ENCODE results near the gene ZNF428. TPM values are rescaled to one million over a fixed set of nuclear protein-coding genes. Genes with fewer than 3 reads are reported as not detected.
"Not testable (repeated sequence)": the region's sequence is repeated elsewhere in the genome, so short reads cannot be mapped to it uniquely, and the experiment has no call there.

The ZNF428 gene
- total and polyA plus RNA-seq, 9 donors = 11.6 to 69.0 (median 43.1) TPM

DNA sequence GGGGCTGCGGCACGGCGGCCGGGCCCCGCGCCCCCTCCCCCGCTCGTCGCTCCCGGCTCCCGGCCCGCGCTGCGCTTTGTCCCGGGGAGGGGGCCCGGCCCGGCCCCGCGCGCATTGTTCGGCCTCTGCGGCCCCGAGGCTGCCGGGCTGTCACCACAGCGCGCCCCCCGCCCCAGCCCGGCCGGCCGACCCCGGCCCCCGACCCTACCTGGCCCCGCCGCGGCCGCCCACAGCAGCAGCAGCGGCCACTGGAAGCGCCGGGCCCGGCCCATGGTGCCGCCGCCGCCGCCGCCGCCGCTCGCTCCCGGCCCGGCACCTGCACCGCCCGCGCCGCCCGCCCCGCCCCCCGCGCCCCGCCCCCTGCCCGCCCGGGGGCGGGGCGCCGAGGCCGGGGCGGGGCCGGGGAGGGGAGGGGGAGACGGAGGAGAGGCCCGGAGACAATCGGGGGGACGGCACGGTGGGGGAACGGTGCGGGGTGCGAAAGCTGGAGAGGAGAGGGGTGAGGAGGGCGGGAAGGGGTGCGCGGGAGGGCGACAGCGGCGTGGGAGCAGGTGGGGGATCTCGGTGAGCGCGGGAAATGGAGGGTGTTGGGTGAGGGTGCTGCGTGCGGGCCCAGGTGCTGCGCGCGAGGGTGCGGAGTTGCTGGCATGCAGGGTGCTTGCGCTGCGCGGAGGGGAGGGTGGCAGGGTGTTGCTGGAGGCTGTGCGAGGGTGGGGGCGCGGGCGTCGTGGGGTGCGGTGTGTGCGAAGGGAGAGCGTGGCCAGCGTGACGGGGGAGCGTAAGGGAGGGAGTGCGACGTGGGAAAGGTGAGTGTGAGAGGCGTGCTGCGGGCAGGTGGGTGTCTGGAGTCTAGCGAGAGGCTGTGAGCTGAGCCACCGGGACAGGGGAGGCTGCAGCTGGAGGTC, 20.3 kb upstream of the ZNF428 start, which contains the start of gene CADM4:
Gene CADM4, minus strand, starts transcription at position 332 of the 905 bp plus-strand sequence. Its CDS starts 60 bp downstream, at position 272.
- peak; percentile 37 to 65 (median 50) for DNase-seq
- intact Hi-C loops (cut with DNase I) = no loop called here
- peak within 1 kb of the TSS in 1 of 2 donors; percentile 69 for H3K27ac ChIP-seq

DNA sequence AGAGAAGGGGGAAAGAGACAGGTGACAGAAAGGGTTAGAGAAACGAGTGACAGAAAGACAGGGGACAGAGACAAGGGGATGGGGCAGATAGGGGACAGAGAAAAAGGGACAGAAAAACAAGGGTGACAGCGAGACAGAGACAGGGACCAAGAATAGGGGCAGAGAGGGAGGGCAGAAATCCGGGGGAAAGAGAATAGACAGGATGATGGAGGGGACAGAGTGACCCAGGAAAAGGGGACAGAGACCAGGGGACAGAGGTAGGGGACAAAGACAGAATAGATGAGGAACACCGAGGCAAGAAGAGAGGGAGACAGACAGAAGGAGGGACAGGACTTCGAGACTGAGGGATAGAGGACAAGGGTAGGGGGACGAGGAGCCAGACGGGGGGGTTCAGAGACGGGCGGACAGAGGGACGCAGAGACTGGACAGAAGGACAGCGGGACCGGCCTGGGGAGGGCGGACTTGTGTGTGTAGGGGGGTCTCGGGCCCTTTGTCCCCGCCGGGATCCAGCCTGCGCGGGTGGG, 19.6 kb upstream of the ZNF428 start:
- no peak for TF ChIP-seq POLR2A (IDR thresholded peaks at IDR 0.05)
- TF ChIP-seq, protein P1, sequence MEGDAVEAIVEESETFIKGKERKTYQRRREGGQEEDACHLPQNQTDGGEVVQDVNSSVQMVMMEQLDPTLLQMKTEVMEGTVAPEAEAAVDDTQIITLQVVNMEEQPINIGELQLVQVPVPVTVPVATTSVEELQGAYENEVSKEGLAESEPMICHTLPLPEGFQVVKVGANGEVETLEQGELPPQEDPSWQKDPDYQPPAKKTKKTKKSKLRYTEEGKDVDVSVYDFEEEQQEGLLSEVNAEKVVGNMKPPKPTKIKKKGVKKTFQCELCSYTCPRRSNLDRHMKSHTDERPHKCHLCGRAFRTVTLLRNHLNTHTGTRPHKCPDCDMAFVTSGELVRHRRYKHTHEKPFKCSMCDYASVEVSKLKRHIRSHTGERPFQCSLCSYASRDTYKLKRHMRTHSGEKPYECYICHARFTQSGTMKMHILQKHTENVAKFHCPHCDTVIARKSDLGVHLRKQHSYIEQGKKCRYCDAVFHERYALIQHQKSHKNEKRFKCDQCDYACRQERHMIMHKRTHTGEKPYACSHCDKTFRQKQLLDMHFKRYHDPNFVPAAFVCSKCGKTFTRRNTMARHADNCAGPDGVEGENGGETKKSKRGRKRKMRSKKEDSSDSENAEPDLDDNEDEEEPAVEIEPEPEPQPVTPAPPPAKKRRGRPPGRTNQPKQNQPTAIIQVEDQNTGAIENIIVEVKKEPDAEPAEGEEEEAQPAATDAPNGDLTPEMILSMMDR (IDR thresholded peaks at IDR 0.05) = no peak
- no peak for TF ChIP-seq EP300 (IDR thresholded peaks at IDR 0.05)
- H3K27me3 ChIP-seq = no peaks in the 10 kb centered on the region
- WGBS, 3 donors = 10 to 15% (median 14%) methylated on average over 15 to 18 of the region's 18 CpGs
- intact Hi-C loops (cut with DNase I) = no loop called here
- DNase-seq = no peak
- H3K27ac ChIP-seq = peak overlapping the region in 1 of 2 donors; percentile 69
- peak overlapping the region; percentile 61 for H3K4me3 ChIP-seq
- H3K4me1 ChIP-seq (ENCODE audit: insufficient read depth) = peaks cover 6% of the 10 kb centered on the region
- H3K36me3 ChIP-seq = no peaks in the 10 kb centered on the region
- no peaks in the 10 kb centered on the region for H3K9me3 ChIP-seq

More for the DNA sequence above, 20.3 kb upstream of the ZNF428 start, which contains the start of gene CADM4:
- Histone ChIP-seq H3K4me3 (peak within 1 kb of the TSS; percentile 61), H3K4me1 (ENCODE audit: insufficient read depth) (peaks cover 6% of the 10 kb centered on the region), H3K9me3 (no peaks in the 10 kb centered on the region), H3K27me3 (no peaks in the 10 kb centered on the region), H3K36me3 (no peaks in the 10 kb centered on the region)
- TF ChIP-seq POLR2A (IDR thresholded peaks at IDR 0.05) (no peak), EP300 (IDR thresholded peaks at IDR 0.05) (no peak)
- TF ChIP-seq, protein P1 (IDR thresholded peaks at IDR 0.05) = no peak
- WGBS, 3 donors = 0 to 1% (median 1%) methylated on average over 54 to 109 of the region's 110 CpGs

- Histone ChIP-seq H3K4me3 (no peak overlapping the region), H3K27me3 (no peaks in the 10 kb centered on the region), H3K9me3 (no peaks in the 10 kb centered on the region), H3K4me1 (ENCODE audit: insufficient read depth) (peaks cover 6% of the 10 kb centered on the region), H3K36me3 (no peaks in the 10 kb centered on the region), H3K27ac (no peak overlapping the region)
- WGBS, 3 donors = 66 to 80% (median 77%) methylated on average over 13 of the region's 13 CpGs
- TF ChIP-seq, protein P1 (IDR thresholded peaks at IDR 0.05) = no peak
- no peak for TF ChIP-seq EP300 (IDR thresholded peaks at IDR 0.05)
- no peak for TF ChIP-seq POLR2A (IDR thresholded peaks at IDR 0.05)
- no peak for DNase-seq
- intact Hi-C loops (cut with DNase I) = no loop called here
Observed at GRCh38 chr19:43638214-43638994, 19.0 kb upstream of the ZNF428 start.

DNA sequence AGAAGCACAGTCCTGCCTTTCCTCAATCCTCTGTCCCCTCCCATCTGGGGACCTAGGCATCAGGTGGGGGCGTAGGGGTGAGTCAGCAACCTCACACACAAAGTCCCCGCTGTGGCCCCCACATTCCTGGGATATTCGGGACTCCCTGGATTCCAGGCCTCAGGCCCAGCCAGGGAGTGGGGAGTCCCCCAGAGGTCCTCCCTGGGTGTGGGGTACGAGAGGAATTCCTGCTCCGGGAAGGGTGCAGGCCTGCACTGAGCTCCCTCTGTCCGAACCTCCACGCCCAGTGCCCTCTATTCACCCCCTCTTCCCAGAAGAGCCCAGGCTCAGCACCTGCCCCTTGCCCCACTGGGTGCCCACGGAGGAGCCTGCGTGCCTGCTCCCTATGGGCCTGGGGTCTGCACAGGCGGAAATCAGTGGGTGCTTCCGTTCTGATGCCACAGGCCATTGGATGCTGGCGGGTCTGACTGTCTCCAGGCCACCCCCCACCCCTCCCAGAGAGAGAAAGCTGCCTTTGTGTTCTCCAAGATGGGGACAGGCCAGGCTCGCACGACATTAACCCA, 16.8 kb upstream of the ZNF428 start:
- no peaks in the 10 kb centered on the region for H3K27me3 ChIP-seq
- 78 to 82% (median 78%) methylated on average over 14 of the region's 14 CpGs for WGBS, 3 donors
- TF ChIP-seq EP300 (IDR thresholded peaks at IDR 0.05) (no peak), POLR2A (IDR thresholded peaks at IDR 0.05) (no peak)
- TF ChIP-seq, protein P1 (IDR thresholded peaks at IDR 0.05) = no peak
- intact Hi-C loops (cut with DNase I) = no loop called here
- H3K4me1 ChIP-seq (ENCODE audit: insufficient read depth) = peaks cover 6% of the 10 kb centered on the region
- no peaks in the 10 kb centered on the region for H3K36me3 ChIP-seq
- DNase-seq = no peak
- no peak overlapping the region for H3K27ac ChIP-seq
- no peaks in the 10 kb centered on the region for H3K9me3 ChIP-seq
- no peak overlapping the region for H3K4me3 ChIP-seq

GRCh38 chr19:43635561-43635940, 16.1 kb upstream of the ZNF428 start:
- H3K4me3 ChIP-seq; H3K4me1 ChIP-seq (ENCODE audit: insufficient read depth); H3K36me3 ChIP-seq; H3K9me3 ChIP-seq; intact Hi-C loops (cut with DNase I); H3K27me3 ChIP-seq; DNase-seq; H3K27ac ChIP-seq: not testable (repeated sequence)
- WGBS, 3 donors = 4 to 17% (median 14%) methylated on average over 2 of the region's 2 CpGs

Data from ovary (tissue), 9 donors.